Measurements from ENCODE around the gene CFAP97D1. TPM values are rescaled to one million over a fixed set of nuclear protein-coding genes. Genes with fewer than 3 reads are reported as not detected.

CFAP97D1 gene
- total RNA-seq = not detected in 2 replicates

DNA sequence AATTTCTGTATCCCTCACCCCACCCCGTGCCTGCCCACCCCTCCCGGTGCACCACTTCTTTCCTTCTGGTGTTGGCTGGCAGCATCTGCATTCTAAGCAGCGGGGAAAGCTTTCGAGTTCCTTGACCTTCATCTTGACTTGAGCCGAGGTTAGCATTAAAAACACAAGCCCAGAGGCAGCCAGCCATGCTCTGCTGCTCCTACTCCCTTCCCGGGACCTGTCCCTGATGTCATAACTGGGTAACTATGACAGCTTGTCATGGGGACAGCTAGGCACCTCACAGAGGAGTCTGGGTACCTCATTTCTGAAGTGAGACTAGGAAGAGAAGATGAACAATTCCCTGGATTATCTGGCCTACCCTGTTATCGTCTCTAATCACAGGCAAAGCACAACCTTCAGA is at the start of gene CFAP97D1:
TSS of gene CFAP97D1 (plus strand) at position 301 of the 400 bp plus-strand sequence. CDS start at position 329, 28 bp downstream.
- peak within 1 kb of the TSS; percentile 92 for H3K4me3 ChIP-seq (ENCODE audit: low read depth, low read length)
- no peak for DNase-seq (ENCODE audit: low read depth)
- TF ChIP-seq, protein P1, sequence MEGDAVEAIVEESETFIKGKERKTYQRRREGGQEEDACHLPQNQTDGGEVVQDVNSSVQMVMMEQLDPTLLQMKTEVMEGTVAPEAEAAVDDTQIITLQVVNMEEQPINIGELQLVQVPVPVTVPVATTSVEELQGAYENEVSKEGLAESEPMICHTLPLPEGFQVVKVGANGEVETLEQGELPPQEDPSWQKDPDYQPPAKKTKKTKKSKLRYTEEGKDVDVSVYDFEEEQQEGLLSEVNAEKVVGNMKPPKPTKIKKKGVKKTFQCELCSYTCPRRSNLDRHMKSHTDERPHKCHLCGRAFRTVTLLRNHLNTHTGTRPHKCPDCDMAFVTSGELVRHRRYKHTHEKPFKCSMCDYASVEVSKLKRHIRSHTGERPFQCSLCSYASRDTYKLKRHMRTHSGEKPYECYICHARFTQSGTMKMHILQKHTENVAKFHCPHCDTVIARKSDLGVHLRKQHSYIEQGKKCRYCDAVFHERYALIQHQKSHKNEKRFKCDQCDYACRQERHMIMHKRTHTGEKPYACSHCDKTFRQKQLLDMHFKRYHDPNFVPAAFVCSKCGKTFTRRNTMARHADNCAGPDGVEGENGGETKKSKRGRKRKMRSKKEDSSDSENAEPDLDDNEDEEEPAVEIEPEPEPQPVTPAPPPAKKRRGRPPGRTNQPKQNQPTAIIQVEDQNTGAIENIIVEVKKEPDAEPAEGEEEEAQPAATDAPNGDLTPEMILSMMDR (conservative IDR thresholded peaks at IDR 0.05; ENCODE audit: low read depth, low read length) = no peak

DNA sequence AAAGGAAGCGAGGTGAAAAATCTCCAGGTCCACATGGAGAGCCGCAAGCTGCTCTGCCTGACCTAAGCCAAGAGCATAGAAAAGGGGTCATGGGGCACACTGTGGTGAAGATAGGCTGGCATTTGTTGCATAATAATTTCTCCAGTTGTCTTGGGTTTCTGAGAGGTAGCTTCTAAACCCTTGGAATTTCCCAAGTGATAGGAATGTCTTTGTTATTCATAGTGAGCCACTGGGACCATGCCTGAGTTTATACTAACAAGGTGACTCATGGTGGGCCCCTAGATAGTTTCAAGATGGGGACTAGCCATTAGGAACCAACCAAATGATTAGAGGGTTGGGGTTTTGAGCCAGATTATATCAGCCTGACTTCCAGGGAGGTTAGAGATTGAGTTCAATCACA is 47.3 kb upstream of the CFAP97D1 start:
- peak; percentile 79 for DNase-seq (ENCODE audit: low read depth)
- no peak overlapping the region for H3K4me3 ChIP-seq (ENCODE audit: low read depth, low read length)
- TF ChIP-seq, protein P1 (conservative IDR thresholded peaks at IDR 0.05; ENCODE audit: low read depth, low read length) = no peak

GRCh38 chr17:43733956-43734355 is 46.3 kb upstream of the CFAP97D1 start:
- TF ChIP-seq, protein P1 (conservative IDR thresholded peaks at IDR 0.05; ENCODE audit: low read depth, low read length) = no peak
- no peak overlapping the region for H3K4me3 ChIP-seq (ENCODE audit: low read depth, low read length)
- no peak for DNase-seq (ENCODE audit: low read depth)

DNA sequence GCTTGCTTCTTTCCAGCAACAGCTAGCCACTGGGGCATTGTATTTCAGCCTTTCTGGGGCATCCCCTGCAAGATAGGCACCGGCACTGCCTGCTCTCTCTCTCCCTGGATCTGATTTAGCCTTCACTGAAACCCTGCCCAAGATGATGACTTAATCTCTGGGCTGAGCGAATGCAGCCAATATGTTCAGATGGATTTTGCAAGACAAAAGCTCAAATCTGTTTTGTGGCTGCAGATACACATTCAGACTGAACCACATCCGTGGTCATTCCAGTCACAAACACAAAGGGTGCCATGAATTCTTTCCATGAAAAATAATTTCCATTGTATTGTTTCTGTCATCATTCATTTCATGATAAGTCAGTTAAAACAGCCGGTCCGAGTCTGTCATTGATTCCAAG is 45.9 kb upstream of the CFAP97D1 start:
- H3K4me3 ChIP-seq (ENCODE audit: low read depth, low read length) = no peak overlapping the region
- DNase-seq (ENCODE audit: low read depth) = no peak
- TF ChIP-seq, protein P1 (conservative IDR thresholded peaks at IDR 0.05; ENCODE audit: low read depth, low read length) = no peak

GRCh38 chr17:43736389-43736788 is 43.8 kb upstream of the CFAP97D1 start:
- no peak for DNase-seq (ENCODE audit: low read depth)
- H3K4me3 ChIP-seq (ENCODE audit: low read depth, low read length) = no peak overlapping the region
- TF ChIP-seq, protein P1 (conservative IDR thresholded peaks at IDR 0.05; ENCODE audit: low read depth, low read length) = no peak

GRCh38 chr17:43737722-43738121 is 42.5 kb upstream of the CFAP97D1 start:
- TF ChIP-seq, protein P1 (conservative IDR thresholded peaks at IDR 0.05; ENCODE audit: low read depth, low read length) = no peak
- DNase-seq (ENCODE audit: low read depth) = no peak
- no peak overlapping the region for H3K4me3 ChIP-seq (ENCODE audit: low read depth, low read length)

GRCh38 chr17:43740541-43740940 is 39.7 kb upstream of the CFAP97D1 start:
- no peak overlapping the region for H3K4me3 ChIP-seq (ENCODE audit: low read depth, low read length)
- DNase-seq (ENCODE audit: low read depth) = no peak
- TF ChIP-seq, protein P1 (conservative IDR thresholded peaks at IDR 0.05; ENCODE audit: low read depth, low read length) = no peak
